H9 (cell line): ENCODE results near the gene DUS2. TPM values are rescaled to one million over a fixed set of nuclear protein-coding genes. Genes with fewer than 3 reads are reported as not detected.

Experiments
- DNase-seq: peaks from one replicate; pipeline ENCODE4 v3.0.0-alpha.2; 2017
- H2AFZ ChIP-seq: one replicate; pipeline ENCODE4 v1.6.1; 2013; ENCODE audit warnings: mild to moderate bottlenecking, low read length, control low read depth, moderate library complexity
- H2AK5ac ChIP-seq: 2 replicates; pipeline ENCODE4 v1.6.1; 2013; ENCODE audit warnings: low read length, control low read depth, mixed read lengths; ENCODE audit not compliant: insufficient read length
- H2BK120ac ChIP-seq: one replicate; pipeline ENCODE4 v1.6.1; 2013; ENCODE audit warnings: low read depth, mild to moderate bottlenecking, low read length, control low read depth, inconsistent platforms; ENCODE audit not compliant: poor library complexity, severe bottlenecking
- H2BK12ac ChIP-seq: 2 replicates; pipeline ENCODE4 v1.6.1; 2013; ENCODE audit warnings: low read length, control low read depth, mixed read lengths, low read depth; ENCODE audit not compliant: insufficient read length
- H2BK15ac ChIP-seq: 2 replicates; pipeline ENCODE4 v1.6.1; 2013; ENCODE audit warnings: low read depth, low read length, control low read depth
- H2BK20ac ChIP-seq: one replicate; pipeline ENCODE4 v1.6.1; 2013; ENCODE audit warnings: low read depth, mild to moderate bottlenecking, low read length, control low read depth, inconsistent platforms; ENCODE audit not compliant: poor library complexity, severe bottlenecking
- H2BK5ac ChIP-seq: 2 replicates; pipeline ENCODE4 v1.6.1; 2013; ENCODE audit warnings: low read length, control low read depth, mixed read lengths; ENCODE audit not compliant: insufficient read length
- H3K14ac ChIP-seq: 2 replicates; pipeline ENCODE4 v1.6.1; 2013; ENCODE audit warnings: low read length, control low read depth; ENCODE audit not compliant: insufficient read depth
- H3K18ac ChIP-seq: 2 replicates; pipeline ENCODE4 v1.6.1; 2013; ENCODE audit warnings: low read depth, mild to moderate bottlenecking, mixed read lengths, low read length, control low read depth; ENCODE audit not compliant: insufficient read length
- H3K23ac ChIP-seq: 2 replicates; pipeline ENCODE4 v1.6.1; 2013; ENCODE audit warnings: low read length, control low read depth, mixed read lengths, low read depth; ENCODE audit not compliant: insufficient read length
- H3K23me2 ChIP-seq: 2 replicates; pipeline ENCODE4 v1.6.1; 2013; ENCODE audit warnings: low read depth, mild to moderate bottlenecking, mixed read lengths, low read length, control low read depth; ENCODE audit not compliant: insufficient read length, poor library complexity, severe bottlenecking
- H3K27ac ChIP-seq: 2 replicates; pipeline ENCODE4 v1.5.1; 2013; ENCODE audit warnings: low read length, control low read depth, mixed read lengths, low read depth; ENCODE audit not compliant: insufficient read length
- H3K27me3 ChIP-seq: 2 replicates; pipeline ENCODE4 v1.6.1; 2013; ENCODE audit warnings: low read length, control low read depth, inconsistent platforms; ENCODE audit not compliant: insufficient read depth
- H3K4ac ChIP-seq: 2 replicates; pipeline ENCODE4 v1.6.1; 2013; ENCODE audit warnings: low read depth, mild to moderate bottlenecking, control low read depth, inconsistent platforms, low read length, moderate library complexity
- H3K4me1 ChIP-seq: 2 replicates; pipeline ENCODE4 v1.6.1; 2013; ENCODE audit warnings: low read length, control low read depth, inconsistent platforms; ENCODE audit not compliant: insufficient read depth
- H3K4me2 ChIP-seq: 2 replicates; pipeline ENCODE4 v1.6.1; 2013; ENCODE audit warnings: low read length, control low read depth, mixed read lengths; ENCODE audit not compliant: insufficient read length, insufficient read depth
- H3K56ac ChIP-seq: 2 replicates; pipeline ENCODE4 v1.6.1; 2013; ENCODE audit warnings: low read depth, mild to moderate bottlenecking, mixed read lengths, low read length, control low read depth; ENCODE audit not compliant: insufficient read length
- H3K79me1 ChIP-seq: 2 replicates; pipeline ENCODE4 v1.6.1; 2013; ENCODE audit warnings: low read depth, mild to moderate bottlenecking, moderate library complexity, low read length, control low read depth, inconsistent platforms; ENCODE audit not compliant: insufficient read depth, poor library complexity, severe bottlenecking
- H3K79me2 ChIP-seq: 2 replicates; pipeline ENCODE4 v1.6.1; 2013; ENCODE audit warnings: low read length, control low read depth, inconsistent platforms; ENCODE audit not compliant: insufficient read depth
- H3K9ac ChIP-seq: 2 replicates; pipeline ENCODE4 v1.6.1; 2013; ENCODE audit warnings: low read length, control low read depth, mixed read lengths; ENCODE audit not compliant: insufficient read length; ENCODE audit errors: extremely low read depth
- H3K9me3 ChIP-seq: one replicate; pipeline ENCODE4 v1.6.1; 2013; ENCODE audit warnings: low read depth, low read length, inconsistent platforms; ENCODE audit not compliant: control insufficient read depth
- H3T11ph ChIP-seq: one replicate; pipeline ENCODE4 v1.6.1; 2013; ENCODE audit warnings: mild to moderate bottlenecking, low read length, control low read depth, inconsistent platforms
- H4K20me1 ChIP-seq: one replicate; pipeline ENCODE4 v1.6.1; 2013; ENCODE audit not compliant: control insufficient read depth, insufficient read length, insufficient read depth
- H4K5ac ChIP-seq: 2 replicates; pipeline ENCODE4 v1.6.1; 2013; ENCODE audit warnings: low read depth, mild to moderate bottlenecking, mixed read lengths, low read length, control low read depth; ENCODE audit not compliant: insufficient read length
- H4K8ac ChIP-seq: replicated peaks from 2 replicates; pipeline ENCODE4 v1.6.1; 2013; ENCODE audit warnings: low read length, control low read depth, mixed read lengths, low read depth; ENCODE audit not compliant: insufficient read length
- H4K91ac ChIP-seq: 2 replicates; pipeline ENCODE4 v1.6.1; 2013; ENCODE audit warnings: low read depth, mild to moderate bottlenecking, moderate library complexity, mixed read lengths, low read length, control low read depth; ENCODE audit not compliant: insufficient read length
- H3K27ac Mint-ChIP-seq, 3 experiments: 2 replicates in 2 of 3; 3 replicates in 1 of 3; pipeline ENCODE4 v1.8.0; 2020 to 2021; ENCODE audit warnings: mixed read lengths in 3 of 3, mild to moderate bottlenecking in 1 of 3, moderate library complexity in 1 of 3
- H3K27me3 Mint-ChIP-seq: 2 replicates; pipeline ENCODE4 v1.8.0; 2021; ENCODE audit warnings: low read depth, mild to moderate bottlenecking, moderate library complexity, mixed read lengths
- H3K36me3 Mint-ChIP-seq, 3 experiments: 2 replicates in 2 of 3; 3 replicates in 1 of 3; pipeline ENCODE4 v1.8.0; 2020 to 2021; ENCODE audit warnings: low read depth in 3 of 3, mixed read lengths in 3 of 3; ENCODE audit not compliant: insufficient read depth in 1 of 3
- H3K4me1 Mint-ChIP-seq, 2 experiments: 2 replicates each; pipeline ENCODE4 v1.8.0; 2020; ENCODE audit warnings: mixed read lengths in 2 of 2
- H3K4me3 Mint-ChIP-seq, 2 experiments: 2 replicates in 1 of 2; 3 replicates in 1 of 2; pipeline ENCODE4 v1.8.0; 2020 to 2021; ENCODE audit warnings: mild to moderate bottlenecking in 2 of 2, mixed read lengths in 2 of 2, moderate library complexity in 1 of 2
- H3K9me3 Mint-ChIP-seq, 2 experiments: 2 replicates in 1 of 2; 3 replicates in 1 of 2; pipeline ENCODE4 v1.8.0; 2020; ENCODE audit warnings: mild to moderate bottlenecking in 2 of 2, mixed read lengths in 2 of 2, moderate library complexity in 1 of 2
- WGBS: extraction: QIAGEN DNeasy Blood & Tissue Kit; methylation state at CpG from one replicate; pipeline ENCODE4 v1.1.7; 2013; ENCODE audit warnings: missing lambda C conversion rate, low lambda C conversion rate, mixed read lengths; ENCODE audit not compliant: insufficient read length; ENCODE audit errors: extremely low coverage; 5-methylcytosine and 5-hydroxymethylcytosine counted together
- total RNA-seq: library from RNA; stranded (reverse); gene quantifications from 2 replicates; pipeline ENCODE4 v1.2.1, GENCODE V29; 2021
- TF ChIP-seq, protein P1 (sequence below): fragments of 200-600 bp; sonication (generic); conservative IDR thresholded peaks from 3 replicates; pipeline ENCODE4 v1.8.0; 2021; ENCODE audit warnings: antibody characterized with exemption, mild to moderate bottlenecking

The DUS2 gene
- total RNA-seq, 1 experiment from 2014 or later, result 28.5 TPM

DNA sequence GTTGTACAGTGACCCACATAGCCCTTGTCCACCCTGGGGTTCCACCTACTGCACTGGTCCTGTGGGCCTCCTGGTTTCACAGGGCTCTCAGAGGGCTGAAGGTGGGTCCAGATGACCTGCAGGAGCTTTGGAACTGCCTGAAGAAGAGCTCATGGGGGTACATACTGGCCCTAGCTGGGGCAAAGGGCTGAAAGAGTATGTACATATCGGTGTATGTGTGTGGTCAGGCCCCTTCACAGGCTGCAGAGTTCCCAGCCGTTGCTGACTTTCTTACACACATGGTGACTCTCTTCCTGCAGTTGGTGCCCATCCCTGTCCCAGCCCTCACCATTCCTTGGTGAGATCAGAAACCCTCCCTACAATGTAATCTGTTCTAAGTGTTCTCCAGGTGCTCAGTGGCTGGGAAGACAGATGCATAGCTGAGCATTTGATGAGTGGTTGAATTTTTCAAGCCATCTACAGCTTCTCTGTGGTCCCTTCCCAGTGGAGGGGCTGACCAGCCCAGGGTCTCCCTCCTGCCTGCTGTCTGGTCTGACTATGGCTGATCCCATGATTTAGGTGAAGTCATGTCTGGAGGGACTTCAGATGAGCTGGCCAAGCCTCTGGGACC lies 59.6 kb downstream of the DUS2 start:
- no peaks in the 10 kb centered on the region; the same call in 1 of the 2 replicates for H3K4me1 ChIP-seq
- no CpG with 5 or more reads among the region's 2 CpGs for WGBS
- H3K9me3 ChIP-seq, result no peaks in the 10 kb centered on the region
- Mint-ChIP-seq H3K27ac (no peak overlapping the region), H3K27me3 (no peaks in the 10 kb centered on the region; the same call in 1 of the 2 replicates), H3K36me3 (peaks cover 6 to 9% (median 7%) of the 10 kb centered on the region in 3 experiments; a peak in 6 of 7 replicates), H3K4me1 (peaks cover 19 to 21% of the 10 kb centered on the region in 2 experiments), H3K9me3 (peaks cover 0 to 3% of the 10 kb centered on the region in 2 experiments; a peak in 1 of 5 replicates), H3K4me3 (no peak overlapping the region)
- no peaks in the 10 kb centered on the region for H4K20me1 ChIP-seq
- H3K9ac ChIP-seq, result no peak overlapping the region
- H2BK15ac ChIP-seq, result no peak overlapping the region
- peaks cover 12% of the 10 kb centered on the region for H3K23me2 ChIP-seq
- H3K4me2 ChIP-seq, result no peak overlapping the region
- H2BK20ac ChIP-seq, result no peak overlapping the region
- no peak overlapping the region for H2AFZ ChIP-seq
- no peaks in the 10 kb centered on the region for H3K79me1 ChIP-seq
- H3K27ac ChIP-seq, result no peak overlapping the region
- H2BK12ac ChIP-seq, result no peak overlapping the region
- no peak overlapping the region for H3K23ac ChIP-seq
- no peak overlapping the region for H4K8ac ChIP-seq
- no peak overlapping the region for H2BK5ac ChIP-seq
- no peak for DNase-seq
- no peak overlapping the region for H2AK5ac ChIP-seq
- no peak overlapping the region for H3K18ac ChIP-seq
- no peak overlapping the region for H3K56ac ChIP-seq
- H3T11ph ChIP-seq, result no peak overlapping the region
- no peak overlapping the region for H4K5ac ChIP-seq
- H3K27me3 ChIP-seq, result no peaks in the 10 kb centered on the region
- H3K4ac ChIP-seq, result no peak overlapping the region
- TF ChIP-seq, protein P1, sequence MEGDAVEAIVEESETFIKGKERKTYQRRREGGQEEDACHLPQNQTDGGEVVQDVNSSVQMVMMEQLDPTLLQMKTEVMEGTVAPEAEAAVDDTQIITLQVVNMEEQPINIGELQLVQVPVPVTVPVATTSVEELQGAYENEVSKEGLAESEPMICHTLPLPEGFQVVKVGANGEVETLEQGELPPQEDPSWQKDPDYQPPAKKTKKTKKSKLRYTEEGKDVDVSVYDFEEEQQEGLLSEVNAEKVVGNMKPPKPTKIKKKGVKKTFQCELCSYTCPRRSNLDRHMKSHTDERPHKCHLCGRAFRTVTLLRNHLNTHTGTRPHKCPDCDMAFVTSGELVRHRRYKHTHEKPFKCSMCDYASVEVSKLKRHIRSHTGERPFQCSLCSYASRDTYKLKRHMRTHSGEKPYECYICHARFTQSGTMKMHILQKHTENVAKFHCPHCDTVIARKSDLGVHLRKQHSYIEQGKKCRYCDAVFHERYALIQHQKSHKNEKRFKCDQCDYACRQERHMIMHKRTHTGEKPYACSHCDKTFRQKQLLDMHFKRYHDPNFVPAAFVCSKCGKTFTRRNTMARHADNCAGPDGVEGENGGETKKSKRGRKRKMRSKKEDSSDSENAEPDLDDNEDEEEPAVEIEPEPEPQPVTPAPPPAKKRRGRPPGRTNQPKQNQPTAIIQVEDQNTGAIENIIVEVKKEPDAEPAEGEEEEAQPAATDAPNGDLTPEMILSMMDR, result no peak
- peaks cover 7% of the 10 kb centered on the region; the same call in 1 of the 2 replicates for H3K79me2 ChIP-seq
- H3K14ac ChIP-seq, result no peak overlapping the region
- no peak overlapping the region for H2BK120ac ChIP-seq
- H4K91ac ChIP-seq, result no peak overlapping the region
